Measurements from ENCODE around the gene GJD3. TPM values are rescaled to one million over a fixed set of nuclear protein-coding genes. Genes with fewer than 3 reads are reported as not detected.

The GJD3 gene
- total and polyA plus RNA-seq, 9 of the 15 experiments (the other 6 are each of a cell fraction or from before 2014, with no cell fraction given) = 0.17 to 0.38 TPM; not detected in 7

DNA sequence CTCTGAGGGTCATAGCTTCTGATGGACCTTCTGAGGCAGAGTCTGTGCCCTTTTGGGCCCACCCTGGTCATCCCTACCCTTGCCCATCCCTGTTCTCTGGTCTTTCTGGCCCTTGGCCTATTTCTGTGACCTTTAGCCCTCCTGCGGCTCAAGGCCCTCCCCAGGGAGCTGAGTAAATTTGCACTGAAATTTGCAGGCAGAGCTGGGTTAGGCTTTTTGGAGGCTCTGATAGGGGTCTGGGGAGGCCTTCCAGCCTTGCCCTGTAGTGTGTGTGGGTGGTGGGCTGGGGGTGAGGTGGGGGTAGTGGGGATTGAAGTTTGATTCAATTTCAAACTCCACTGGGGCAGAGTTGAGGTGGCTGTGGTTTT is 37.7 kb downstream of the GJD3 start (continued):
- TF ChIP-seq ZC3H4 (CRISPR knock-in tag; IDR thresholded peaks at IDR 0.05; ENCODE audit: borderline replicate concordance) = no peak
- TF ChIP-seq CSDE1 (IDR thresholded peaks at IDR 0.05) = no peak
- TF ChIP-seq C11orf30 (IDR thresholded peaks at IDR 0.05; ENCODE audit: low read depth) = no peak
- no peak for TF ChIP-seq SP1 (CRISPR knock-in tag; IDR thresholded peaks at IDR 0.05)
- TF ChIP-seq, protein P1, sequence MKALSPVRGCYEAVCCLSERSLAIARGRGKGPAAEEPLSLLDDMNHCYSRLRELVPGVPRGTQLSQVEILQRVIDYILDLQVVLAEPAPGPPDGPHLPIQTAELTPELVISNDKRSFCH (CRISPR knock-in tag; IDR thresholded peaks at IDR 0.05) = no peak
- TF ChIP-seq, protein P1 (tag; IDR thresholded peaks at IDR 0.05) = no peak
- no peak for TF ChIP-seq TFAM (CRISPR knock-in tag; conservative IDR thresholded peaks at IDR 0.05)
- TF ChIP-seq, protein P2, sequence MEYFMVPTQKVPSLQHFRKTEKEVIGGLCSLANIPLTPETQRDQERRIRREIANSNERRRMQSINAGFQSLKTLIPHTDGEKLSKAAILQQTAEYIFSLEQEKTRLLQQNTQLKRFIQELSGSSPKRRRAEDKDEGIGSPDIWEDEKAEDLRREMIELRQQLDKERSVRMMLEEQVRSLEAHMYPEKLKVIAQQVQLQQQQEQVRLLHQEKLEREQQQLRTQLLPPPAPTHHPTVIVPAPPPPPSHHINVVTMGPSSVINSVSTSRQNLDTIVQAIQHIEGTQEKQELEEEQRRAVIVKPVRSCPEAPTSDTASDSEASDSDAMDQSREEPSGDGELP (CRISPR knock-in tag; IDR thresholded peaks at IDR 0.05; ENCODE audit: borderline replicate concordance) = no peak

DNA sequence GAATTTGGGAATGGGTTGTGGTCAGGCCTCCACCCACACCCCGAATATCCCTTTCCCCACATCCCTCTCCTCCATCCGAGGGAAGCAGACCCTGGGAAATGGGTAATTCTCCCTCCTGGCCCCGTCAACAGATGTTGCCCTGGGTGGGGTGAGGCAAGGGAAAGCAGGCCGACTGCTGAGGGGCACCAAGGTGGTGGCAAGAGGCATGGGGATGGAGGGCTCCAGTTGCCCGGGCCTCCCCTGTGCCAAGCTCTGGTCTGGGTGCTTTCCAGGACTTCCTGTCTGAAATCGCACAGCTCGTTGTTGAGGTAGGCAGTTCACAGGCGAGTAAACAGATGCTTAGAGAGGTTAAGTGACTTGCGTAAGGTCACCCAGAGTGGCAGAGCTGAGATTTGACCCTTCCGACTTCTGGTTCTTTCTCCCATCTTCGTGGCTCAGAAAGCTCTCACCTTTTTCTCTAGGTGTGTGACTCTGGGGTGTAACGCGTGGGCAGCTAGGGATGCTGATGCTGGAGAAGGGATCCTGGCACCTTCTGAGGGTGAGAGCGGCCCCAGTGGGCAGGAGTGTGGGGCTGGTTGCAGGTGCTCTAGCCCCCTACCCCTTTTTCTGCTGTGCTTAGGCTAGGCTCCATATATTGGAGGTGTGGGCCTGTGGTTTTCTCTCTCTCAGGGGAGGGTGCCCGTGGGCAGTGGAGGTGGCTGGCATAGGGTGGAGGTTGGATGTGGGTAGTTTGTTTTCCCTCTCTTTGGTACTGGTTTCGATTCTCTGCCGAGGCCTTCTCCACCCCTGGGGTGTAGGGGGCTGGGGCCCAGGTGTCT is 38.3 kb downstream of the GJD3 start:
- in situ Hi-C loops (cut with MboI) (no loop called here), intact Hi-C loops (cut with micrococcal nuclease) (no loop called here)
- no peaks in the 10 kb centered on the region for H3K27me3 ChIP-seq (ENCODE audit: control insufficient read depth in 2 of 2, insufficient read depth in 2 of 2, low read length in 2 of 2)
- FAIRE-seq (peak; percentile 46), ATAC-seq (no peak), DNase-seq (ENCODE audit: extremely low read depth in 1 of 4, low spot score in 3 of 4) (no peak)
- no peak overlapping the region for H3K4me2 ChIP-seq (ENCODE audit: insufficient read depth, low read length)
- TF ChIP-seq, protein P3, sequence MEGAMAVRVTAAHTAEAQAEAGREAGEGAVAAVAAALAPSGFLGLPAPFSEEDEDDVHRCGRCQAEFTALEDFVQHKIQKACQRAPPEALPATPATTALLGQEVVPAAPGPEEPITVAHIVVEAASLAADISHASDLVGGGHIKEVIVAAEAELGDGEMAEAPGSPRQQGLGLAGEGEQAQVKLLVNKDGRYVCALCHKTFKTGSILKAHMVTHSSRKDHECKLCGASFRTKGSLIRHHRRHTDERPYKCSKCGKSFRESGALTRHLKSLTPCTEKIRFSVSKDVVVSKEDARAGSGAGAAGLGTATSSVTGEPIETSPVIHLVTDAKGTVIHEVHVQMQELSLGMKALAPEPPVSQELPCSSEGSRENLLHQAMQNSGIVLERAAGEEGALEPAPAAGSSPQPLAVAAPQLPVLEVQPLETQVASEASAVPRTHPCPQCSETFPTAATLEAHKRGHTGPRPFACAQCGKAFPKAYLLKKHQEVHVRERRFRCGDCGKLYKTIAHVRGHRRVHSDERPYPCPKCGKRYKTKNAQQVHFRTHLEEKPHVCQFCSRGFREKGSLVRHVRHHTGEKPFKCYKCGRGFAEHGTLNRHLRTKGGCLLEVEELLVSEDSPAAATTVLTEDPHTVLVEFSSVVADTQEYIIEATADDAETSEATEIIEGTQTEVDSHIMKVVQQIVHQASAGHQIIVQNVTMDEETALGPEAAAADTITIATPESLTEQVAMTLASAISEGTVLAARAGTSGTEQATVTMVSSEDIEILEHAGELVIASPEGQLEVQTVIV (CRISPR knock-in tag; IDR thresholded peaks at IDR 0.05; ENCODE audit: borderline replicate concordance) = no peak
- TF ChIP-seq KDM1A (IDR thresholded peaks at IDR 0.05) (peak; percentile 87 to 89; a peak in 3 of 4 replicates), RCOR1 (IDR thresholded peaks at IDR 0.05; ENCODE audit: borderline replicate concordance in 1 of 2, low read depth in 2 of 2, low read length in 2 of 2) (peak; percentile 67 to 79), HDAC1 (IDR thresholded peaks at IDR 0.05) (peak in 1 of 2 experiments; percentile 40; a peak in 1 of 4 replicates), ESRRA (IDR thresholded peaks at IDR 0.05; ENCODE audit: borderline replicate concordance, low read depth) (no peak)
- TF ChIP-seq, protein P4, sequence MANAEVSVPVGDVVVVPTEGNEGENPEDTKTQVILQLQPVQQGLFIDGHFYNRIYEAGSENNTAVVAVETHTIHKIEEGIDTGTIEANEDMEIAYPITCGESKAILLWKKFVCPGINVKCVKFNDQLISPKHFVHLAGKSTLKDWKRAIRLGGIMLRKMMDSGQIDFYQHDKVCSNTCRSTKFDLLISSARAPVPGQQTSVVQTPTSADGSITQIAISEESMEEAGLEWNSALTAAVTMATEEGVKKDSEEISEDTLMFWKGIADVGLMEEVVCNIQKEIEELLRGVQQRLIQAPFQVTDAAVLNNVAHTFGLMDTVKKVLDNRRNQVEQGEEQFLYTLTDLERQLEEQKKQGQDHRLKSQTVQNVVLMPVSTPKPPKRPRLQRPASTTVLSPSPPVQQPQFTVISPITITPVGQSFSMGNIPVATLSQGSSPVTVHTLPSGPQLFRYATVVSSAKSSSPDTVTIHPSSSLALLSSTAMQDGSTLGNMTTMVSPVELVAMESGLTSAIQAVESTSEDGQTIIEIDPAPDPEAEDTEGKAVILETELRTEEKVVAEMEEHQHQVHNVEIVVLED (CRISPR knock-in tag; IDR thresholded peaks at IDR 0.05) = no peak
- peaks cover 9% of the 10 kb centered on the region; the same call in 1 of the 3 replicates for H3K36me3 ChIP-seq (ENCODE audit: control insufficient read depth, insufficient read depth, low read length)
- H3K27ac ChIP-seq (ENCODE audit: extremely low read depth, low read depth, low read length) = no peak overlapping the region
- no peak overlapping the region for H3K4me3 ChIP-seq
- no peak overlapping the region for H2AFZ ChIP-seq (ENCODE audit: low read depth, low read length)
- no peaks in the 10 kb centered on the region for H3K9me3 ChIP-seq (replicated peaks; ENCODE audit: control insufficient read depth, insufficient read depth, low read depth, low read length)
- ChIA-PET POLR2A (interaction anchor here (0.6 to 1.3 kb wide), 2 partner anchors 36 to 638 kb away, joined by 3 to 4 read pairs; no protein-coding TSS in a partner anchor), CTCF (ENCODE audit: low intra/inter-chr PET ratio) (no interaction called here)
- peak overlapping the region in 1 of 2 experiments; percentile 50; a peak in 2 of 4 replicates for H3K9ac ChIP-seq (ENCODE audit: insufficient read depth in 1 of 2, low read depth in 2 of 2, low read length in 2 of 2)
- 58% methylated on average over 14 of the region's 17 CpGs for whole genome bisulfite sequencing (ENCODE audit: insufficient coverage, low coverage, missing lambda C conversion rate)
- H3K79me2 ChIP-seq (ENCODE audit: control insufficient read depth, insufficient read depth, low read length) = peaks cover 81% of the 10 kb centered on the region
- peaks cover 6% of the 10 kb centered on the region for H3K9me1 ChIP-seq (ENCODE audit: control insufficient read depth, insufficient read depth, low read length)
- H3K4me1 ChIP-seq (replicated peaks in 1 of 2; ENCODE audit: control insufficient read depth in 2 of 2, insufficient read depth in 2 of 2, low read length in 2 of 2) = peaks cover 30 to 63% of the 10 kb centered on the region in 2 experiments
- BruUV-seq (replicated peaks) = no TSS peak
- peaks cover 10% of the 10 kb centered on the region for H4K20me1 ChIP-seq (replicated peaks; ENCODE audit: control insufficient read depth, insufficient read depth, low read length)

Measured in K562 (cell line).